LoVo (cell line): ENCODE results near the gene WDR6.

ENCODE experiments used
- DNase-seq: peaks from one replicate; pipeline ENCODE4 v3.0.0-alpha.2; 2016; ENCODE audit warnings: low spot score

WDR6 gene, protein sequence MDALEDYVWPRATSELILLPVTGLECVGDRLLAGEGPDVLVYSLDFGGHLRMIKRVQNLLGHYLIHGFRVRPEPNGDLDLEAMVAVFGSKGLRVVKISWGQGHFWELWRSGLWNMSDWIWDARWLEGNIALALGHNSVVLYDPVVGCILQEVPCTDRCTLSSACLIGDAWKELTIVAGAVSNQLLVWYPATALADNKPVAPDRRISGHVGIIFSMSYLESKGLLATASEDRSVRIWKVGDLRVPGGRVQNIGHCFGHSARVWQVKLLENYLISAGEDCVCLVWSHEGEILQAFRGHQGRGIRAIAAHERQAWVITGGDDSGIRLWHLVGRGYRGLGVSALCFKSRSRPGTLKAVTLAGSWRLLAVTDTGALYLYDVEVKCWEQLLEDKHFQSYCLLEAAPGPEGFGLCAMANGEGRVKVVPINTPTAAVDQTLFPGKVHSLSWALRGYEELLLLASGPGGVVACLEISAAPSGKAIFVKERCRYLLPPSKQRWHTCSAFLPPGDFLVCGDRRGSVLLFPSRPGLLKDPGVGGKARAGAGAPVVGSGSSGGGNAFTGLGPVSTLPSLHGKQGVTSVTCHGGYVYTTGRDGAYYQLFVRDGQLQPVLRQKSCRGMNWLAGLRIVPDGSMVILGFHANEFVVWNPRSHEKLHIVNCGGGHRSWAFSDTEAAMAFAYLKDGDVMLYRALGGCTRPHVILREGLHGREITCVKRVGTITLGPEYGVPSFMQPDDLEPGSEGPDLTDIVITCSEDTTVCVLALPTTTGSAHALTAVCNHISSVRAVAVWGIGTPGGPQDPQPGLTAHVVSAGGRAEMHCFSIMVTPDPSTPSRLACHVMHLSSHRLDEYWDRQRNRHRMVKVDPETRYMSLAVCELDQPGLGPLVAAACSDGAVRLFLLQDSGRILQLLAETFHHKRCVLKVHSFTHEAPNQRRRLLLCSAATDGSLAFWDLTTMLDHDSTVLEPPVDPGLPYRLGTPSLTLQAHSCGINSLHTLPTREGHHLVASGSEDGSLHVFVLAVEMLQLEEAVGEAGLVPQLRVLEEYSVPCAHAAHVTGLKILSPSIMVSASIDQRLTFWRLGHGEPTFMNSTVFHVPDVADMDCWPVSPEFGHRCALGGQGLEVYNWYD

DNA sequence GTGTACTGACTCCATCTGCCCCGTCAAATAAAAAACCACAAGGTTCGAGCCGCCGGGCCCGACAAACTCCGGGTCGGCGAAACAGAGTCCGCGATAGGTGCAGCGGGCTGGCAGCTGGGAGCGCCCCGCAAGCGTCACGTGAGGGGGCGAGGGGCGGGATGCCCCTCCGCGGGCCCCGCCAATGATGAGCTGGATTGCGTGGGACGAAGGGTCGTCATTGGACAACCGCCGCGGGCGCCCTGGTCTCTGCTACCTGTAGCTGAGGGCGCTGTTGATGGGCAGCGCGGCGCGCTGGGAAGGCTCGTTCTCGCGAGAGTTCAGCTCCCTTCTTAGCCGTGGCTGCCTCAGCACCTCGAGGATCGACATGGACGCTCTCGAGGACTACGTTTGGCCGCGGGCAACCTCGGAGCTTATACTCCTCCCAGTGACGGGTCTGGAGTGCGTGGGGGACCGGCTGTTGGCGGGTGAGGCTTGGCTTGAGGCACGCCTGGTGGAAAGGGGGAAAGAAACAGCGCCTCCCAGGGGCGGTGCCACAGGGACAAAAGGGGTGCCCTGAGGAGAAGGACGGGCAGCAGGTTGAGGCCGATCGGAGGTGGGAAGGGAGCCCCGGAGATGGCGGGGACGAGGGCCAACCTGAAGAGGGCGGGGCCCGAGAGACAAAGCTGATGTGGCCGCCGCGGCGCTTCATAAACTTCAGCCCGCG lies at the start of gene WDR6:
WDR6 (plus strand) TSS at position 324 of the 703 bp plus-strand sequence; CDS start at position 365, 41 bp downstream.
- DNase-seq, result peak; percentile 99

DNA sequence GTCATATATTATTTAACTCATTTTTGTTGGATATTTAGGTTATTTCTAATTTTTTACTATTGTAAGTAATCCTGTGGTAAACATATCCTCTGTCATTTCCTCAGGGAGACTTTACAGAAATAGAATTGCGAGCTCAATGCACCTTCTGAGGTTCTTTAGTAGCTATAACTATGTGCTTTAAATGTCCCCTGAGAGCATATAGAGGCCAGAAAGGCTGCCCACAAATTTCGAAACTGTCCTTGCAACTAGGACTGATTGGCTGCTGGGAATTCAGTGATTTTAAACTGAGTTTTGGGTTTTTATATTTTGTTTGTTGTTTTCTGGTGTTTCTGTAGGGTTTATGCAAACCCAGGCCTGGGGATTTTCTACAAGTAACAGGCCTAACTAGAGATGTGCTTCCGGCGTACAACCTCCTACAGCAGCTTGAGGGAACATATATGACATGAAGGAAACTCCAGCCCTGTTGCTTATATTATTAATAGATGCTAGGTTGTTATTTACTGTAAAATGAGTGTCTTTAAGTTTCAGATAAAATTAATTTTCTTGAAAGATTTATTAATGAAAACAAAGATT lies 46.3 kb upstream of the WDR6 start:
- DNase-seq, result no peak

DNA sequence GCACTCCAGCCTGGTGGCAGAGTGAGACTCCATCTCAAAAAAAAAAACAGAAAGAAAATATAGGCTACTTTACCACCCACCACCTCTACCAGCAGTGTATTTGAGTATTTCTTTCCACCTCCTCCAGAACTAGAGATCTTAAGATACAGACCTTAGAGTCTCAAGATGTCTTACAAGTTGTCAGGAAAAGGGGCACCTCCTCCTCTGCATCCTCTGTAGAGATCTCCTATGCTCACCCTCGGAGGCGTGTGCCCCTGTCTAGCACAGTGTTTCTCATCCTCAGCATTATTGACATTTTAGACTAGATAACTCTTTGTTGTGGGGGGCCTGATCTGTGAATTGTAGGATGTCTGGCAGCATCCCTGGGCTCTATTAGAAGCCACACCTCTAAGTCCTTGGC lies 44.9 kb upstream of the WDR6 start:
- no peak for DNase-seq

DNA sequence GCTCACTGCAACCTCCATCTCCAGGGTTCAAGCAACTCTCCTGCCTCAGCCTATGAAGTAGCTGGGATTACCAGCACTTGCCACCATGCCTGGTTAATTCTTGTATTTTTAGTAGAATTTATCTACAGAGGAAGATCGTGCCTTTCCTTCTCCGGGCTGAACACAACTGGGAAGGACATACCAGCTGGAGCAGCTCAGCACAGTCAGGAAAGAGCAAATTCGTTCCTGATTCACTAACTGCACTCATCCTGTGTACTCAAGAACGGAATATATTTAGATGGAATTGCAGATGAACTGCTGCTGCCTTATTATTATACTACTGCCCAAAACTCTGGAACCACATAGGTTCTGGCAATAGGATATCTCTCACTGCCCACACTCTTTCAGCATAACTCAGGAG lies 44.3 kb upstream of the WDR6 start:
- no peak for DNase-seq

DNA sequence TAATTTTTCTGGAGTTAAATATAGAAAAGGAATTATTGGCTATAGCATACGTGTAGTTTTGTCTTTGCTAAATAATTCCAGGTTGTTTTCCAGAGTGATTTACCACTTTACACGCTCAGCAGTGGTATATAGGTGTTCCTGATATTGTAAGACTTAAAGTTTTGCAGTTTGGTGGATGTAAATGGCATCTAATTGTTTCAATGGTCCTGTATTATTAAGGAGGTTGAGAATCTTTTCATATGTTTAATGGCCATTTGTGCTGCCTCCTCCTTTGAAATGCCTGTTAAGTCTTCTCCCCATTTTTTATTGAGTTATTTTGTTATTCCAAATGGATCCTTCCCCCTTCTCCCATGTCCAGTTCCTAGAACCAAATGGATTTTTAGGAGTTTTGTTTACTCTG lies 43.6 kb upstream of the WDR6 start:
- DNase-seq, result no peak

DNA sequence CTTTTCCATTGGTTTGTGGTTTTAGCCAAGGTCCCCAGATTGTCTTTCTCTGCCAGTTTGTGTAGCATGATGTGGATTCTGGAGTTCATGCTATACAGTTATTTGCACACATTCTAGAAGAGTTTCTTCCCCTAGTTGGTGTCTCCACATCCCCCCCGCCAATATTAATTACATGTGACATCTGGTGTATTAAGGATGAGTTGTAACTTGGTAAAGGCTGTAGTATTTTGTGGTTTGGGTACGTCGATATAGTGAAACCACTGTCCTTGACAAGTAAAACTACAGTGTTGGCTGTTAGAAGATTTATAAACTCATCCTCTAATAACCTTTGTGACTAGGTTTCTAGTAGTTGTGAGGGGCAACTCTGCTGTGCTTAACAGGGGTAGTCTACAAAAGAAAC lies 40.8 kb upstream of the WDR6 start:
- no peak for DNase-seq

DNA sequence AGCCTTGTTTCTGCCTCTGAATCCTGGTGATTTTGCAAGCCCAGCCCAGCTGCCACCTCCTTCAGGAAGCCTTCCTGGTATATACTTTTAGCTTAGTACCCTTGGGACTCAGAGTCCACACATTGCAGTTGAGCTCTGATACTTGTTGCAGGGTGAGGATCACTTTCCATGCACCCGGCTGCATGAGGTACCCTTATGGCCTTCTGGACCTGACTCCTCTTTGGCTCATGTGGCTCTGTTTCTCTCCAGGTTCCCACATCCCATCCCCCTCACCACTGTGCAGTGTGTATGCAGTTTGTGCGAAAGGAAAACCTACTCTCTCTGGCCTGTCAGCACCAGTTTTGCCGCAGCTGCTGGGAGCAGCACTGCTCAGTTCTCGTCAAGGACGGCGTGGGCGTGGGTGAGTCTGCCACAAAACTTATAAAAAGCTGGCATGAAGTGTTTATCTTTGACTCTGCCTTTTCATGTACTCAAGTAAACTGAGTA lies 40.3 kb upstream of the WDR6 start:
- DNase-seq, result no peak

DNA sequence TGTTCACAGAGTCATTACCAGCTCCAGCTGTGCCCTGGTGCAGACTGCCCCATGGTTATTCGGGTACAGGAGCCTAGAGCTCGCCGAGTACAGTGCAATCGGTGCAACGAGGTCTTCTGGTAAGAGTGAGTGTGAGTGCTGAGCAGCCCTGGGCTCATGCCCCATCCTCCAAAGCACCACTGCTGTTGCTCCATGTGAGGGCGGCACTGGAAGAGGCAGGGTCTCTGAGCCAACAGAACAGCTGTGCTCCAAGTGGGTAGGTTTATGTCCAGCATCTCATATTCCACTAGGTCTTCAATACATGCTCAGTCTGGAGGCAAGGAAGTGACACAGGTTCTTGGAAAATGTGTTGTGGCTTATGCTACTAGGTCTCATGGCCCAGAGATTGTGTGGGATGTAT lies 36.6 kb upstream of the WDR6 start:
- no peak for DNase-seq

DNA sequence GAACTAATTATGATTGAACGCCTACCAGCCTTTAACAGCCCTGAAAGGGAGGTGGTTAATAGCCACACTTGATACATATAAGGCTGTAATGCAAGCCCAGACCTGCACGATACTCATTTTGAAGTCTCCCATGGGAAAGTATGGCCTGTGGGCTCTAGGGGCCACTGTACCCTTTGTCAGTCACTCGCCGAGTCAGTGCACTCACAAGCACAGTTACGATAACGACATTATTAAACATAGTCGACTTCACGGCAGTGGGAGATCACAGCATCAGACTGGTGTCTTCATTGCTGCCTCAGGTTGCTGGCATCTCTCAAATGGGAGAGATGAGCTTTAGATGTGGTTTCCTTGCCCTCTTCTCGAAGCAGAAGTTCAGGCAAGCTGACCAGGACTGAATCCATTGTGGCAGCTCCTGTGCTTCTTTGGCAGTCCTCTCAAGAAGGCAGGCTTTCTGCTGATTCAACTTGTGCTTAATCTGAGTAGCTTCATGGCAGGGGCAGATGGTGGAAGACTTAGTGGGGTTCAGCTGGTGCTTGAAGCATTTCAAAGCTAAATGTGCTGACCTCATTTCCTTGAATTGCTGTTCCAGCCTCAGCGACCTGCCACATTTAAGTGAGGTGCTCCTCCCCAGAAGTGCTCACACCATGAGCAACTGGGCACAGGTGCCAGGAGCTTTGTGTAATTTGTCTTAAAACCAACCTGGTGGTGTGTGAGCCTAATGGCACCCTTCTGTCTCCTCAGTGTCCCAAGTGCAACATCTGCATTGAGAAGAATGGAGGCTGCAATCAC lies 32.9 kb upstream of the WDR6 start:
- no peak for DNase-seq

DNA sequence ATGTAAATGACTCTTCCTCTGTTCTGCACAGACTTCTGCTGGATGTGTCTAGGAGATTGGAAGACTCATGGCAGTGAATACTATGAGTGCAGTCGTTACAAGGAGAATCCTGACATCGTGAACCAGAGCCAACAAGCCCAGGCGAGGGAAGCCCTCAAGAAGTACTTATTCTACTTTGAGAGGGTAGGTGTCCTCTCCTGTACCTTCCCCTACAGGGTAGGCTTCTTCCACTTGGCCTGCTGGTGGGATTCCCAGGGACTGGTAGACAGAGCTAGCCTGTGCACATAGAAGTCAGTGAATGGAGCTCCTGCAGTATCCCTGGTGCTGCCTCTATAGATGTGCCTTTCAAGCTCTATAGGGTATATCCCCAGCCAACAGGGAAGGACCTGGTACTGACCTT lies 27.7 kb upstream of the WDR6 start:
- no peak for DNase-seq

DNA sequence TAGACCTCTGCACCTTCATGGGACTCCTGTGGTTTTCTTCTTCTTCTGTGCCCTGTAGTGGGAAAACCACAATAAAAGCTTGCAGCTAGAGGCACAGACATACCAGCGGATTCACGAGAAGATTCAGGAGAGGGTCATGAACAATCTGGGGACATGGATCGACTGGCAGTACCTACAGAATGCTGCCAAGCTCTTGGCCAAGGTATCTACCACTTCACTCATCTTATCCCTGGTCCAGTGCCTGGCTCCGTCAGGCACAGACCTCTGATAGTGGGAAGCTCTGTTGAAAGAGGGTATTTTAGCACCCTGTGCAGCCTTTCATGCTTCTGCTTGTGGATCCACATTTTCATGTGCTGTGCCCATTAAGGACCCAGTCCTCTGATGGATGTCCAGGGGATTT lies 26.9 kb upstream of the WDR6 start:
- no peak for DNase-seq

DNA sequence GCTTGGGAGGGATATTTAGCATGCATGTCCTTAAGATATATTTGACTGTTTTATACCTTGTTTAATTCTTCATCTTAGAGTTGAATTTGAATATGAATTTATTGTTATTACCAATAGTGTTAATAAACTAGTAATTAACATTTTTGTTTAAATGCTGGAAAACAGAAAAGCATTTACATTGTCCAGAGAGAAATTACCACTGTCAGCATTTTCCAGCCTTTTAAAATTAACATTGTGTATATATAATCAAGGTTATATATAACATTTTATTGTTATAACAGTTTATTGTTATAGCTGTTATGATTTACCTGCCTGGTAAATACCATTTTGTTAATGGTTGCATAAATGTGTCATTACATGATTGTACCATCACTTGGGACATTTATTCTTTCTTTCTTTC lies 25.2 kb upstream of the WDR6 start:
- DNase-seq, result no peak

DNA sequence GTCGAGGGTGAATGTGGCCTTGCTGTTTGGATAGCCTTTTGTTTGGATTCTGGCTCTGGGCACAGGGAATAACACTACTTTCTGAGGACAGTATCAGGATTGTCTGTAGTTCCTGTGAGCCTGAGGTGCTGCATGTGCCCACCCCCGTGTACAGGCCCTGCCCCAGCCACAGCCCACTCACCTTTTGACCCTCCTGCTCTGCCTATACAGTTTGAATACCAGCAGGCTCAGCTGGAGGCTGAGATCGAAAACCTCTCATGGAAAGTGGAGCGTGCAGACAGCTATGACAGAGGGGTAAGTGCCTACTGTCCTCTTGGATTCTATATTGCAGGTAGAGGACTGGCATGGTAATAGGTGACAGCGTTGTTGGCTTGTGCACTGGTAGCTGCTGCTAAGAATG lies 24.5 kb upstream of the WDR6 start:
- no peak for DNase-seq

DNA sequence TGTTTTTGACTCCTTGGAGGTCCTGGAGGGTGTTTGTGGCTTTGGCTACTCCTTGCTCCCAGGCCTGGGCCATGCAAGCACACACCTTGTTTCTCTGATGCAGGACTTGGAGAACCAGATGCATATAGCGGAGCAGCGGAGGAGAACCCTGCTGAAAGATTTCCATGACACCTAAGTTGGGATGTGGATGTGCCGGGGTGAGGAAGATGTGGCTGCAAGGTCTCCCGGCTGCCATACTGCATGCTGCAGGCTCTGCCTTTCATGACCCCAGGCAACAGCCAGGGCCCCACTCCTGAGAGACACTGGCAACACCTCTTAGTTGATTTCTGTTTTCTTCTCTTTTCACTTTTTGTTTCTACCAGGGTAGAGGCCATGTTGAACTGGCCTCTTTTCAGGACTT lies 24.1 kb upstream of the WDR6 start:
- no peak for DNase-seq

DNA sequence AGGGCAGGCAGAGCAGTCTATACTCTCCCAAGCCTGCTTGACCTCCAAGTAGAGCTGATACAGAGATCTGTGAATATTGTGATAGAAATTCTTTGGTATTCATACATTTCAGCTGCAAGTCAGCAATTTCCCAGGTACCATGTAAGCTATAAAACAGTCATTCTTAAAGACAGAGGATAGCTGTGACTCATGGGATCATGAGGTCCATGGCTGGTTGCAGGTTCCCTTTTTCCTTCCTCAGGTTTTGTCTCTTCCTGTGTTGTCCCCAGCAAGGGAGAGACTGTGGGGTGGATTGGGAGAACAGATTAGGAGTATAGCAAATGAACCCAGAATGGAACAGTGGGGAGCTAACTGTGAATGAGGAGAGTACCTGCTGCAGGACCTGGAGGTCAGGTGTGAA lies 22.5 kb upstream of the WDR6 start:
- no peak for DNase-seq

DNA sequence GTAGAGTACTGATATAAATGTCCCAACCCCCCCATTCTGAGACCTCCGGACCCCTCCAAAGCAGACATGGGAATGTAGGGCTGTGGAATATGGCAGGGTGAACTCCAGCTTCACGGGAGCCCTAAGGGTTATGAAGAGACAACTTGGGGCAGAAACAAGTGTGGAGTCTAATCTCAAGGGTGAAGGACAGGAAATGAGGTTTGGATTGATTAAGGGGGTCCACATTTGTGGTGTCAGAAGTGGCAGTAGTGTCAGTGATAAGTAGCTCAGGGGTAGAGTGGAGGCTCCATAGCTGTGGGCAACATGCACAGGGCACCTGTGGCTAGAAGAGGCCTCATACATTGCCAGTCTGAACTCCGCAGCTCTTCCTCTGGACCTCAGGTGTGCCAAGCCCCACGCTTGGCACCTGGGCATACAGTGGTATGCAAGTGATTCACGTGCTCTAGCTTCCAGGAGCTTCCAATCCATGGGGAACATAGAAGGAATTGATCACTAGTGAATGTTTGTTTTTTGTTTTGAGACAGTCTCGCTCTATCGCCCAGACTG lies 21.3 kb upstream of the WDR6 start:
- no peak for DNase-seq

DNA sequence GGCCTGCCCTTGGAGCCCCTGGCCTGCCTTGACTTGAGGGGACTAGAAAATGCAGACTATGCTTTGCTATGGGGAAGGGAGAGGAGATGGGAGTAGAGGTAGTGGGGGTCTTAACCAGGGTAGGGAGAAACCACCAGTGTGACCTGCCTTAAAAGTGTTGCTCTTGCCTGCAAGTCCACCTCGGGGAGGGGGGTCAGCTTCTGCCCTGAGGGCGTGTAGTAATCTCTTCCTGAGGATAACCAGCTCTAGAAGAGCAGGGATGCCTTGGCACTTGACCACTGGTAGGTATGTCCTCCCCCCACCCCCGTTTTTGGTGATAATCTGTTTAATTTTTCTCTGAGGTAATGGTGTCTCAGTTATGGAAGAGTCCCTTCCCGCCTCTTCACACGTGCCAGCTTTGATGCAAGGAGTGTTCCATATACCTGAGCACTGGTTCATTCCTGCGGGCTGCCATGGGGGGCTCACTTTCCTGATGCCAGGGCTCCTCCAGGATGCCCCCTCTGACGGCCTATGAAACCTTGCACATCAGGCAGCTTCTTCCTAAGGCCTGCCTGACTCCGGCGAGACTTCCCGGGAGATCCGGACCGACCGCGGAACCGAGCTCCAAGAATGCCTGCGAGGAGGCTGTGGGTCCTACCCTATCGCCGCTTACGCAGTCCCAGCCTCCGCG lies 17.9 kb upstream of the WDR6 start:
- DNase-seq, result no peak

DNA sequence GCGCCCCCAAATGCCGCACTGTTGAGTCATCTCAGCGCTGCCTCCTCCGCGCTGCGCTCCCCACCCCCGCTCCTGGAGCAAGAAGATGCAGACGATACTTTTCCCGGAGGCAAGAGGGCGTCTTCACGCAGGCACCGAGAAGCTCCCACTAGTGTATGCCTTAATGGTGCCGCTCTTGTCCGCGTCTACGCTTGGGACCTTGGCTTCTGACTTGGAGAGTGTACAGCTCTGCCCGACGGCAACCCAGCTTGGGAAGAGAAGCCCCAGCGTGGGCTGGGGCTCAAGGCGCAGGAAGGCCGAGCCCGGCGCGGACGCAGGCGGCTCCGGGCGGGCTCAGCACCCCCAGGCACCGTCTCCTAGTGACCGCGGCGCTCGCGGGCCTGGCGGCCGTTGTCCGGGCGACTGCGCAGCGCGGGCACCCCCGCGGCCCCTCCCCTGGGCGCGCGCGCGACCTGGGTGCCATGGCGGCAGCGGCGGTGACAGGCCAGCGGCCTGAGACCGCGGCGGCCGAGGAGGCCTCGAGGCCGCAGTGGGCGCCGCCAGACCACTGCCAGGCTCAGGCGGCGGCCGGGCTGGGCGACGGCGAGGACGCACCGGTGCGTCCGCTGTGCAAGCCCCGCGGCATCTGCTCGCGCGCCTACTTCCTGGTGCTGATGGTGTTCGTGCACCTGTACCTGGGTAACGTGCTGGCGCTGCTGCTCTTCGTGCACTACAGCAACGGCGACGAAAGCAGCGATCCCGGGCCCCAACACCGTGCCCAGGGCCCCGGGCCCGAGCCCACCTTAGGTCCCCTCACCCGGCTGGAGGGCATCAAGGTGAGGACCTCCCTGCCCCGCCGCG lies 17.2 kb upstream of the WDR6 start, which contains the start of gene P4HTM:
P4HTM (plus strand) TSS at position 446 of the 840 bp plus-strand sequence; CDS start at position 462, 16 bp downstream.
- DNase-seq, result peak; percentile 90
